MM.1S (cell line): ENCODE results near the gene RS1.

Experiments
- CTCF ChIP-seq: fragments of 300-600 bp; sonication (generic); IDR thresholded peaks from 2 replicates; pipeline ENCODE4 v1.5.1; 2016; ENCODE audit warnings: antibody characterized with exemption, low read length, mixed read lengths
- EZH2 ChIP-seq: fragments of 300-600 bp; sonication (generic); optimal IDR thresholded peaks from 2 replicates; pipeline ENCODE3; 2017; ENCODE audit warnings: low read depth, mild to moderate bottlenecking, antibody characterized with exemption, low read length, mixed read lengths

- TF ChIP-seq CTCF = no peak
- no peak for TF ChIP-seq EZH2
Observed at GRCh38 chrX:18613930-18614639, 57.8 kb downstream of the RS1 start.
